Keratinocyte (primary cell): ENCODE measurements around the gene SH3GLB2. TPM values are rescaled to one million over a fixed set of nuclear protein-coding genes. Genes with fewer than 3 reads are reported as not detected.

Experiments
- DNase-seq: peaks from one replicate; pipeline ENCODE4 v3.0.0-alpha.2; 2011; ENCODE audit warnings: low read depth, missing footprints, low spot score
- FAIRE-seq: peaks from 2 replicates; lab custom pipeline; 2011; peaks lifted over from hg19 to GRCh38; lab: Jason Lieb, UNC
- H2AFZ ChIP-seq: 2 replicates; pipeline ENCODE4 v1.6.0; 2012; ENCODE audit warnings: low read length, control low read depth, inconsistent platforms; ENCODE audit not compliant: control insufficient read depth
- H3K27ac ChIP-seq: 2 replicates; pipeline ENCODE4 v1.5.1; 2011; ENCODE audit warnings: low read length; ENCODE audit not compliant: control insufficient read depth, insufficient read depth
- H3K27me3 ChIP-seq: 3 replicates; pipeline ENCODE4 v1.6.0; 2011; ENCODE audit warnings: low read length; ENCODE audit not compliant: control insufficient read depth, insufficient read depth; ENCODE audit errors: extremely low read depth
- H3K36me3 ChIP-seq, 2 experiments: 2 replicates in 1 of 2; 3 replicates in 1 of 2; pipeline ENCODE4 v1.5.1; 2011; ENCODE audit warnings: low read length in 2 of 2, mild to moderate bottlenecking in 1 of 2; ENCODE audit not compliant: control insufficient read depth in 2 of 2, insufficient read depth in 2 of 2; ENCODE audit errors: extremely low read depth in 1 of 2
- H3K4me1 ChIP-seq: 3 replicates; pipeline ENCODE4 v1.5.1; 2011; ENCODE audit warnings: low read length; ENCODE audit not compliant: control insufficient read depth, insufficient read depth; ENCODE audit errors: extremely low read depth
- H3K4me2 ChIP-seq: 3 replicates; pipeline ENCODE4 v1.6.0; 2011; ENCODE audit warnings: low read depth, low read length; ENCODE audit not compliant: control insufficient read depth, insufficient read depth; ENCODE audit errors: extremely low read depth
- H3K4me3 ChIP-seq, 3 experiments: fragments of 200-600 bp in 1 of 3; sonication (generic) in 1 of 3; 2 replicates in 2 of 3; 3 replicates in 1 of 3; pipeline ENCODE4 v1.5.1; 2011 to 2016; ENCODE audit warnings: low read length in 3 of 3, mild to moderate bottlenecking in 3 of 3, control low read depth in 2 of 3, inconsistent platforms in 1 of 3, low read depth in 1 of 3, mixed read lengths in 1 of 3, mixed run types in 1 of 3, moderate library complexity in 1 of 3; ENCODE audit not compliant: control insufficient read depth in 2 of 3, insufficient read depth in 2 of 3; ENCODE audit errors: extremely low read depth in 1 of 3
- H3K79me2 ChIP-seq: 2 replicates; pipeline ENCODE4 v1.6.0; 2012; ENCODE audit warnings: low read length; ENCODE audit not compliant: control insufficient read depth, insufficient read depth
- H3K9ac ChIP-seq: 3 replicates; pipeline ENCODE4 v1.6.0; 2011; ENCODE audit warnings: low read length; ENCODE audit not compliant: control insufficient read depth, insufficient read depth; ENCODE audit errors: extremely low read depth
- H3K9me1 ChIP-seq: 3 replicates; pipeline ENCODE4 v1.6.0; 2011; ENCODE audit warnings: low read length; ENCODE audit not compliant: control insufficient read depth, insufficient read depth; ENCODE audit errors: extremely low read depth
- H3K9me3 ChIP-seq: 2 replicates; pipeline ENCODE4 v1.5.1; 2012; ENCODE audit warnings: low read depth, low read length; ENCODE audit not compliant: control insufficient read depth
- H4K20me1 ChIP-seq: 3 replicates; pipeline ENCODE4 v1.6.0; 2011; ENCODE audit warnings: low read length; ENCODE audit not compliant: control insufficient read depth, insufficient read depth; ENCODE audit errors: extremely low read depth
- CTCF ChIP-seq, 3 experiments: IDR thresholded peaks in 1 of 3; conservative IDR thresholded peaks in 1 of 3; optimal IDR thresholded peaks in 1 of 3; 2 replicates in 2 of 3; 3 replicates in 1 of 3; pipeline versions ENCODE3 to v1.5.1; 2011; ENCODE audit warnings: low read length in 3 of 3, mild to moderate bottlenecking in 3 of 3, moderate library complexity in 2 of 3, control low read depth in 1 of 3, inconsistent platforms in 1 of 3; ENCODE audit not compliant: insufficient read depth in 2 of 3; ENCODE audit errors: extremely low read depth in 1 of 3
- EZH2 ChIP-seq: IDR thresholded peaks from one replicate; pipeline ENCODE4 v1.6.1; 2012; ENCODE audit warnings: inconsistent platforms, mild to moderate bottlenecking, low read length, moderate library complexity
- dilution Hi-C: fragments of 300-500 bp; cut with MboI; formaldehyde crosslinking; loops from one replicate; pipeline ENCODE4 v1.7.0; 2020; ENCODE audit warnings: low sequenced_read_pairs; ENCODE audit not compliant: extremely low pct_ligation_motif_present
- polyA plus RNA-seq, 5 experiments: library from polyadenylated mRNA; depleted of rRNA in 3 of 5; stranded (reverse) in 3 of 5; stranded (forward) in 1 of 5; unstranded in 1 of 5; fragments of >200 nt; gene quantifications; 1 replicate in 1 of 5; 2 replicates in 3 of 5; 3 replicates in 1 of 5; pipeline versions ENCODE4 v1.2.1 to v1.2.3, GENCODE V29; 2011 to 2012; ENCODE audit warnings: missing spikeins in 2 of 5, low read depth in 1 of 5, low replicate concordance in 1 of 5

Gene SH3GLB2
- polyA plus RNA-seq, 1 donor (not counting 4 experiments of a cell fraction or from before 2014, with no cell fraction given) = 37.1 TPM

- H3K9me1 ChIP-seq = no peaks in the 10 kb centered on the region
- DNase-seq (no peak), FAIRE-seq (no peak)
- H3K4me1 ChIP-seq = peaks cover 5% of the 10 kb centered on the region
- dilution Hi-C loops = no loop called here
- H3K4me3 ChIP-seq = no peak overlapping the region
- H4K20me1 ChIP-seq = peaks cover 3% of the 10 kb centered on the region
- no peaks in the 10 kb centered on the region for H3K9me3 ChIP-seq
- no peaks in the 10 kb centered on the region for H3K27me3 ChIP-seq
- H3K27ac ChIP-seq = no peak overlapping the region
- H3K79me2 ChIP-seq = no peaks in the 10 kb centered on the region
- H2AFZ ChIP-seq = no peak overlapping the region
- H3K36me3 ChIP-seq = peaks cover 35 to 36% of the 10 kb centered on the region in 2 experiments
- TF ChIP-seq CTCF (optimal IDR thresholded peaks at IDR 0.05 in 1 of 3, IDR thresholded peaks at IDR 0.05 in 1 of 3, conservative IDR thresholded peaks at IDR 0.05 in 1 of 3; ENCODE audit: extremely low read depth in 1 of 3, insufficient read depth in 2 of 3, low read length in 3 of 3) = no peak
- no peak for TF ChIP-seq EZH2
- H3K9ac ChIP-seq = no peak overlapping the region
- no peak overlapping the region for H3K4me2 ChIP-seq
These were observed 17.7 kb downstream of the SH3GLB2 start for GRCh38 chr9:129010267-129010975.

- Histone ChIP-seq H3K27me3 (no peaks in the 10 kb centered on the region), H3K9me3 (no peaks in the 10 kb centered on the region), H2AFZ (no peak overlapping the region), H3K4me3 (no peak overlapping the region), H3K4me1 (peaks cover 5% of the 10 kb centered on the region), H3K9ac (no peak overlapping the region), H3K36me3 (peaks cover 39 to 40% of the 10 kb centered on the region in 2 experiments), H3K79me2 (no peaks in the 10 kb centered on the region), H3K4me2 (no peak overlapping the region), H4K20me1 (peaks cover 3% of the 10 kb centered on the region), H3K9me1 (no peaks in the 10 kb centered on the region), H3K27ac (no peak overlapping the region)
- TF ChIP-seq CTCF (optimal IDR thresholded peaks at IDR 0.05 in 1 of 3, IDR thresholded peaks at IDR 0.05 in 1 of 3, conservative IDR thresholded peaks at IDR 0.05 in 1 of 3; ENCODE audit: extremely low read depth in 1 of 3, insufficient read depth in 2 of 3, low read length in 3 of 3) (no peak), EZH2 (no peak)
- dilution Hi-C loops = no loop called here
- no peak for FAIRE-seq
- no peak for DNase-seq
These were observed 18.5 kb downstream of the SH3GLB2 start for GRCh38 chr9:129009584-129010141.
